IMR-90 (cell line): Measurements from ENCODE around the gene ANKRD6. TPM values are rescaled to one million over a fixed set of nuclear protein-coding genes. Genes with fewer than 3 reads are reported as not detected.

ENCODE experiments used
- ATAC-seq: fragments of 200-7000 bp; cut with Tn5 transposase; 2 replicates; pipeline ENCODE4 v1.9.1; 2020; ENCODE audit warnings: low read depth, mild to moderate bottlenecking, moderate library complexity
- BruUV-seq: library from RNA; stranded (reverse); fragments of 400-500 nt; replicated peaks from 2 replicates; lab custom pipeline; 2021; lab: Mats Ljungman, UMichigan
- CTCF ChIA-PET: fragments of 300-600 bp; formaldehyde crosslinking; extraction: SDS; loops from one replicate; lab custom pipeline; 2021; ENCODE audit warnings: antibody characterized with exemption; lab: Yijun Ruan, JAX
- POLR2A ChIA-PET: fragments of 300-600 bp; sonication (Branson Sonifier 250); formaldehyde crosslinking; loops from one replicate; lab custom pipeline; 2022; ENCODE audit warnings: antibody characterized with exemption; ENCODE audit not compliant: unreplicated experiment; lab: Charles Lee
- DNase-seq: peaks from one replicate; pipeline ENCODE4 v3.0.0; 2013
- H2AFZ ChIP-seq: replicated peaks from 2 replicates; pipeline ENCODE3; 2013; ENCODE audit warnings: low read length, mild to moderate bottlenecking; ENCODE audit not compliant: poor library complexity
- H2AK5ac ChIP-seq: 2 replicates; pipeline ENCODE4 v1.6.1; 2013; ENCODE audit warnings: low read depth, low read length, inconsistent platforms
- H2AK9ac ChIP-seq: replicated peaks from 2 replicates; pipeline ENCODE3; 2013; ENCODE audit warnings: mild to moderate bottlenecking, low read depth, low read length, moderate library complexity; ENCODE audit not compliant: poor library complexity
- H2BK120ac ChIP-seq: 2 replicates; pipeline ENCODE4 v1.6.1; 2013; ENCODE audit warnings: low read depth, low read length, inconsistent platforms
- H2BK15ac ChIP-seq: 3 replicates; pipeline ENCODE4 v1.6.1; 2013; ENCODE audit warnings: low read depth, low read length, inconsistent platforms
- H2BK20ac ChIP-seq: 2 replicates; pipeline ENCODE4 v1.6.1; 2013; ENCODE audit warnings: low read depth, mild to moderate bottlenecking, inconsistent platforms, low read length, moderate library complexity
- H2BK5ac ChIP-seq: 2 replicates; pipeline ENCODE4 v1.6.1; 2013; ENCODE audit warnings: mild to moderate bottlenecking, low read depth, low read length, inconsistent platforms; ENCODE audit not compliant: poor library complexity, severe bottlenecking
- H3K14ac ChIP-seq: replicated peaks from 2 replicates; pipeline ENCODE4 v1.6.1; 2013; ENCODE audit warnings: low read depth, low read length, inconsistent platforms
- H3K18ac ChIP-seq: 2 replicates; pipeline ENCODE4 v1.6.1; 2013; ENCODE audit warnings: low read depth, low read length, control low read depth
- H3K23ac ChIP-seq: 2 replicates; pipeline ENCODE4 v1.6.1; 2013; ENCODE audit warnings: low read depth, low read length, inconsistent platforms
- H3K27ac ChIP-seq: 2 replicates; pipeline ENCODE4 v1.5.1; 2013; ENCODE audit warnings: mild to moderate bottlenecking, control low read depth, low read length; ENCODE audit not compliant: insufficient read depth
- H3K27me3 ChIP-seq: 2 replicates; pipeline ENCODE4 v1.6.1; 2013; ENCODE audit warnings: low read length; ENCODE audit not compliant: control insufficient read depth, insufficient read depth
- H3K36me3 ChIP-seq: 2 replicates; pipeline ENCODE4 v1.6.1; 2013; ENCODE audit warnings: low read length, mixed read lengths; ENCODE audit not compliant: control insufficient read depth, insufficient read depth
- H3K4ac ChIP-seq: 2 replicates; pipeline ENCODE4 v1.6.1; 2013; ENCODE audit warnings: low read depth, low read length, inconsistent platforms
- H3K4me1 ChIP-seq: 2 replicates; pipeline ENCODE4 v1.6.1; 2013; ENCODE audit warnings: low read length, mixed read lengths; ENCODE audit not compliant: control insufficient read depth, insufficient read depth
- H3K4me2 ChIP-seq: 2 replicates; pipeline ENCODE4 v1.6.1; 2013; ENCODE audit warnings: low read depth, mild to moderate bottlenecking, control low read depth, low read length, moderate library complexity
- H3K4me3 ChIP-seq: 2 replicates; pipeline ENCODE4 v1.5.1; 2013; ENCODE audit warnings: low read depth, mild to moderate bottlenecking, control low read depth, low read length, moderate library complexity; ENCODE audit not compliant: insufficient read depth
- H3K56ac ChIP-seq: 2 replicates; pipeline ENCODE4 v1.6.1; 2013; ENCODE audit warnings: low read length, inconsistent platforms; ENCODE audit not compliant: insufficient read depth; ENCODE audit errors: extremely low read depth
- H3K79me1 ChIP-seq, 2 experiments: 2 replicates each; pipeline ENCODE4 v1.6.1; 2013; ENCODE audit warnings: low read length in 2 of 2, inconsistent platforms in 1 of 2, low read depth in 1 of 2
- H3K9ac ChIP-seq: 2 replicates; pipeline ENCODE4 v1.6.1; 2013; ENCODE audit warnings: low read depth, low read length, control low read depth
- H3K9me1 ChIP-seq: 2 replicates; pipeline ENCODE4 v1.6.1; 2013; ENCODE audit warnings: low read length, inconsistent platforms; ENCODE audit not compliant: insufficient read depth
- H3K9me3 ChIP-seq: 2 replicates; pipeline ENCODE4 v1.6.1; 2013; ENCODE audit warnings: low read length; ENCODE audit not compliant: control insufficient read depth, insufficient read depth
- H4K20me1 ChIP-seq: 2 replicates; pipeline ENCODE4 v1.6.1; 2013; ENCODE audit warnings: low read length, inconsistent platforms; ENCODE audit not compliant: insufficient read depth
- H4K5ac ChIP-seq: 2 replicates; pipeline ENCODE4 v1.6.1; 2013; ENCODE audit warnings: mild to moderate bottlenecking, low read depth, low read length, control low read depth
- H4K8ac ChIP-seq, 2 experiments: 2 replicates each; pipeline ENCODE4 v1.6.1; 2013; ENCODE audit warnings: low read depth in 2 of 2, low read length in 2 of 2, control low read depth in 1 of 2, inconsistent platforms in 1 of 2
- H4K91ac ChIP-seq: 2 replicates; pipeline ENCODE4 v1.6.1; 2013; ENCODE audit warnings: low read depth, low read length, inconsistent platforms; ENCODE audit not compliant: insufficient read depth
- CEBPB ChIP-seq: IDR thresholded peaks from 2 replicates; pipeline ENCODE4 v1.6.1; 2012; ENCODE audit warnings: low read depth, low read length, improper control_type of control experiment
- CTCF ChIP-seq: conservative IDR thresholded peaks from 2 replicates; pipeline ENCODE4 v1.5.1; 2012; ENCODE audit warnings: mild to moderate bottlenecking, low read depth, low read length, improper control_type of control experiment
- ELK1 ChIP-seq: fragments of 150-350 bp; IDR thresholded peaks from 2 replicates; pipeline ENCODE4 v1.6.1; 2016; ENCODE audit warnings: low read depth, mild to moderate bottlenecking, low read length, moderate library complexity, borderline replicate concordance
- FOS ChIP-seq: fragments of 150-350 bp; IDR thresholded peaks from 2 replicates; pipeline ENCODE4 v1.6.1; 2016; ENCODE audit warnings: low read depth, low read length
- NFE2L2 ChIP-seq: fragments of 150-350 bp; IDR thresholded peaks from 2 replicates; pipeline ENCODE4 v1.6.1; 2016; ENCODE audit warnings: low read depth, mild to moderate bottlenecking, low read length
- RAD21 ChIP-seq: IDR thresholded peaks from 2 replicates; pipeline ENCODE4 v1.6.1; 2012; ENCODE audit warnings: low read length, improper control_type of control experiment
- RCOR1 ChIP-seq: IDR thresholded peaks from 2 replicates; pipeline ENCODE4 v1.6.1; 2012; ENCODE audit warnings: mild to moderate bottlenecking, low read length, improper control_type of control experiment; ENCODE audit not compliant: insufficient replicate concordance
- SMC3 ChIP-seq: fragments of 150-350 bp; IDR thresholded peaks from 2 replicates; pipeline ENCODE4 v1.6.1; 2016; ENCODE audit warnings: low read depth, mild to moderate bottlenecking, antibody characterized with exemption, low read length, moderate library complexity
- WGBS, 2 experiments: methylation state at CpG; one replicate each; pipeline versions ENCODE4 v1.1.5 to v1.1.7; 2013; ENCODE audit warnings: missing lambda C conversion rate in 2 of 2; ENCODE audit not compliant: insufficient read length in 1 of 2; ENCODE audit errors: extremely low coverage in 2 of 2; 5-methylcytosine and 5-hydroxymethylcytosine counted together
- dilution Hi-C: fragments of 300-500 bp; cut with HindIII; formaldehyde crosslinking; loops from one replicate; pipeline ENCODE4 v1.14.3; 2018; ENCODE audit warnings: low sequenced_read_pairs; ENCODE audit not compliant: unreplicated experiment
- in situ Hi-C: fragments of 300-500 bp; cut with MboI; formaldehyde crosslinking; loops from 3 replicates; pipeline ENCODE4 v1.14.3; 2019; ENCODE audit warnings: low sequenced_read_pairs, inconsistent platforms, mixed read lengths
- intact Hi-C: fragments of 100-400 bp; cut with micrococcal nuclease; formaldehyde crosslinking; loops from 2 replicates; pipeline ENCODE4 v1.10.0; 2022
- polyA plus RNA-seq, 3 experiments: library from polyadenylated mRNA; depleted of rRNA; stranded (reverse); fragments of >200 nt; gene quantifications; 2 replicates each; pipeline ENCODE4 v1.2.3, GENCODE V29; 2012; ENCODE audit warnings: low replicate concordance in 1 of 3
- total RNA-seq: library from RNA; depleted of rRNA; stranded (reverse); fragments of >200 nt; gene quantifications from 2 replicates; pipeline ENCODE4 v1.2.3, GENCODE V29; 2012

The ANKRD6 gene
- total and polyA plus RNA-seq, 2 of the 4 experiments (the other 2 are of a cell fraction): 0.12 to 0.18 TPM

- H2AK9ac ChIP-seq: no peak overlapping the region
- H3K4me3 ChIP-seq: no peak overlapping the region
- no peak overlapping the region for H4K5ac ChIP-seq
- no peaks in the 10 kb centered on the region for H3K79me1 ChIP-seq
- ChIA-PET POLR2A (no interaction called here), CTCF (no interaction called here)
- H2AFZ ChIP-seq: no peak overlapping the region
- ATAC-seq: no peak
- no peak overlapping the region for H3K4me2 ChIP-seq
- no CpG with 5 or more reads among the region's 1 CpG for WGBS, 2 experiments
- intact Hi-C loops: no loop called here
- no peaks in the 10 kb centered on the region for H3K36me3 ChIP-seq
- H3K18ac ChIP-seq: no peak overlapping the region
- in situ Hi-C loops: no loop called here
- H2BK120ac ChIP-seq: no peak overlapping the region
- no peak overlapping the region for H2AK5ac ChIP-seq
- no peaks in the 10 kb centered on the region for H3K9me1 ChIP-seq
- H2BK20ac ChIP-seq: no peak overlapping the region
- H2BK5ac ChIP-seq: no peak overlapping the region
- no peaks in the 10 kb centered on the region for H4K20me1 ChIP-seq
- H3K4ac ChIP-seq: no peak overlapping the region
- DNase-seq: no peak
- H2BK15ac ChIP-seq: no peak overlapping the region
- no peak overlapping the region for H3K27ac ChIP-seq
- no peaks in the 10 kb centered on the region for H3K9me3 ChIP-seq
- TF ChIP-seq RAD21: no peak
- TF ChIP-seq CTCF: no peak
- TF ChIP-seq SMC3: no peak
- no peak for TF ChIP-seq CEBPB
- TF ChIP-seq FOS: no peak
- TF ChIP-seq NFE2L2: no peak
- TF ChIP-seq ELK1: no peak
- TF ChIP-seq RCOR1: no peak
- H4K8ac ChIP-seq: no peak overlapping the region
- H4K91ac ChIP-seq: no peak overlapping the region
- H3K27me3 ChIP-seq: 0 out of 2 replicates have a peak, but pooled peaks cover 2% of the 10 kb centered on the region
- no peaks in the 10 kb centered on the region for H3K4me1 ChIP-seq
- no peak overlapping the region for H3K23ac ChIP-seq
- dilution Hi-C loops: no loop called here
- no peak overlapping the region for H3K9ac ChIP-seq
- H3K14ac ChIP-seq: no peak overlapping the region
- no peak overlapping the region for H3K56ac ChIP-seq
- BruUV-seq: no TSS peak
These were observed 49.2 kb downstream of the ANKRD6 start for GRCh38 chr6:89482126-89482525.
